WTC11 (cell line): Measurements from ENCODE around the gene DTL.

Source experiments
- AFF4 ChIP-seq: sonication (generic); formaldehyde crosslinking; IDR thresholded peaks from 2 replicates; pipeline ENCODE4 v1.8.1; 2023; ENCODE audit warnings: mild to moderate bottlenecking, missing genetic modification reagents, borderline replicate concordance
- CTCF ChIP-seq: fragments of 200-600 bp; IDR thresholded peaks from 2 replicates; pipeline ENCODE4 v1.8.0; 2022; ENCODE audit warnings: antibody characterized with exemption
- ESRRA ChIP-seq: sonication (generic); formaldehyde crosslinking; IDR thresholded peaks from 2 replicates; pipeline ENCODE4 v1.8.1; 2022; ENCODE audit warnings: mild to moderate bottlenecking, missing genetic modification reagents, borderline replicate concordance
- FOXK1 ChIP-seq: sonication (generic); formaldehyde crosslinking; IDR thresholded peaks from 2 replicates; pipeline ENCODE4 v1.8.0; 2022; ENCODE audit warnings: mild to moderate bottlenecking, moderate library complexity, missing genetic modification reagents
- TEAD1 ChIP-seq: sonication (generic); formaldehyde crosslinking; IDR thresholded peaks from 2 replicates; pipeline ENCODE4 v1.8.0; 2022; ENCODE audit warnings: mild to moderate bottlenecking, missing genetic modification reagents
- ZNF121 ChIP-seq: sonication (generic); formaldehyde crosslinking; IDR thresholded peaks from 2 replicates; pipeline ENCODE4 v1.8.0; 2023; ENCODE audit warnings: missing genetic modification reagents
- ZNF416 ChIP-seq: fragments of 250-450 bp; sonication (Bioruptor Pico); IDR thresholded peaks from 2 replicates; pipeline ENCODE4 v1.9.0; 2021; ENCODE audit warnings: mild to moderate bottlenecking, inconsistent platforms

- TF ChIP-seq ESRRA (CRISPR knock-in tag) (no peak), AFF4 (CRISPR knock-in tag) (no peak), CTCF (no peak), ZNF416 (no peak), FOXK1 (CRISPR knock-in tag) (no peak), ZNF121 (CRISPR knock-in tag) (no peak), TEAD1 (CRISPR knock-in tag) (no peak)
These were observed 78.2 kb downstream of the DTL start for GRCh38 chr1:212113706-212114105.
